Pulmonary artery endothelial cell (primary cell): Measurements from ENCODE around the gene VPREB3. TPM values are rescaled to one million over a fixed set of nuclear protein-coding genes. Genes with fewer than 3 reads are reported as not detected.

Experiments used
- DNase-seq: peaks from one replicate; pipeline ENCODE4 v3.0.0-alpha.2; 2011; ENCODE audit warnings: low read depth, low spot score
- total RNA-seq: library from RNA; depleted of rRNA; stranded (reverse); fragments of >200 nt; gene quantifications from 2 replicates; pipeline ENCODE4 v1.2.3, GENCODE V29; 2014

Gene VPREB3
- total RNA-seq, 1 donor from 2014 or later: not detected

DNA sequence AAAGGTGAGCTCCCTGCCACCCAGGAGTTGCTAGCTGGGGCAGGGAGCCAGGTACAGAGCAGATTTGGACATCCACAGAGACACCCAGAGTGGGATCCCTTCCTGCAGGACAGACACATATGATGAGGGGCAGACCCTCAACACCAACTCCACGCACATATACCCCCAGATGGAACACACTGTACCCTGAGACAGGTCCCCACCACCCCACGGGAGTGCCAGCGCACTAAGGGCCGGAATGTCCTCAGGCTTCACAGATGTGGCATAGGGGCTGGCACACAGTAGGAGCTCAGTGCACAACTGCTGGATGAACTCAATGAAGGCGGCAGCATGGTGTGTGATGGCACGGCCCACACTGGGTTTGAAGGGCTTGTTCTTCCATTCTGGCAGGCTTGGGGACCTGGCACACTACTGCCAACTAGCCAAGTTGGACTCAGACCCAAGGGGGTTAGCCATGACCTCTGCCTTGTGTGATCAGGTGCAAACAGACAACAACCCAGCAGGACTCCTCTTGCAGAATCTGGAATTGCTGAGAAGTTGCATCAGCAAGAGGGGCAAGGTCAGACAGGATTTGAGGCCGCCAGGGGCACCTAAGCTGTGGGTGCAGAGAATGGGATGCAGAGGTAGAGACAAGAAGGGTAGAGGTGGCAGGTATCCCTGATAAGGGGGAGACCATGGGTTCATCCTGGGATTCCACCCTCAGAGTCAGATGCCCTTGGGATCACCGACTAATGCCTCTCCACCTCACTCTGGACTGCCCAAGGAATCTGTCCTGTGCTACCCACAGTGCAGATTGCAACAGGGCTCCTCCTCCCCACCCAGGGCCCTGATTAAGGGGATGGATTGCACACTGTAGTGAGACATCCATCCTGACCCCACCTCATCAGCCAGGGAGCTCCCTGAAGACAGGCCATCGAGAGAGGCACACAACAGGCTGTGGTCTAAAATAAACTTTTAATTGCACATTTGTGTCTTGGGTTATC, 11.0 kb upstream of the VPREB3 start:
- DNase-seq: no peak

GRCh38 chr22:23763954-23764353, 9.7 kb upstream of the VPREB3 start:
- DNase-seq: no peak

DNA sequence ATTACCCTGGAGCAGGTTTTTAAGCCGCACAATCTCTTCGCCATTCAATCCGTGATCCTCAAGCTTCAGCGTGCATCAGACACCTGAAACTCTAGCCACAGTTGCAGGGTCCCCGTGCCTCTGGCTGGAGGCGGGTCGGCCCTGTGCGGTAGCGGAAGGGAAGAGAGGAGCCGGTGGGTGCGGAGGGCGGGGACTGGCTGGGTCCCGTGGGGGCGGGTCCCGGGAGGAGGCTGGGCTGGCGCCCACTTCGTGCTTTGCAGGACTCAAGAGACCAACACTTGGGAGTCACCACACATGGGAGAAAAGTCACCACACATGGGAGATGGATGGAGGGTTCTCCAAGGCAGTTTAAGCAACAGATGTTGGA, 9.3 kb upstream of the VPREB3 start:
- no peak for DNase-seq

GRCh38 chr22:23762842-23763578, 8.8 kb upstream of the VPREB3 start, which contains the start of gene C22orf15:
TSS of gene C22orf15 (plus strand) at chr22:23762990. CDS start at chr22:23763307, 317 bp downstream.
- no peak for DNase-seq

DNA sequence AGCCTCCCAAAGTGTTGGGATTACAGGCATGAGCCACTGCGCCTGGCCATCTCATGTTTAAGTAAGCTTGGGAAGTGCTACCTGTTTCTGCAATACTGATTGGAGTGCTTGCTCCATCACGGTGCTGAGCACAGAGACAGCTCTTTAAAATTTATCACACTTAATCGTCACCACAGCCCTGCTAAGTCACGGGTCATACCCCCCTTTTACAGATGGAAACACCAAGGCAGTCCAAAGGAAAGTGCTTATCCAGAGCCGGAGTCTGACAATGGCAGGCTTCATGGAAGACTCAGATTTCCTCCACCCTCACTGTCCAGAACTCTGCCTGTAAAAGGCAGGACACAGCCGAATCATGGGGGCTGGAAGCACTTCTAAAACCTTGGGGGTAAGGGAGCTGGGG, 5.8 kb upstream of the VPREB3 start:
- DNase-seq: no peak

DNA sequence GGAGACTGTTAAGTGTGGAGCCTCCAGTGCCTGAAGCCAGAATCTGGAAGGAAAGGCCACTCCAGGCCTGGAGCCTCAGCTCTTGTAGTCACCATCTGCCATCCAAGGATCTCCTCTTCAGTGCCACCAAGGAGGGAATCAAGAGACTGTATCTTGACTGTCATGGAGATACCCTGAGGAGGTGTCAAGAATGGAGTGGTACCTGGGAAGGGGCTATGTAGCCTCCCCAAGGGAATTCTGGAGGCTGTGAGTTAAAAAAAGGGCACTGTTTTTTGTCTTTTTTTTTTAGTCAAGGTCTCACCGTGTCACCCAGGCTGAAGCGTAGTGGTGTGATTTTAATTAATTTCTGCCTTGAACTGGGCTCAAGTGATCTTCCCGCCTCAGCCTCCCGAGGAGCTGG, 5.3 kb upstream of the VPREB3 start:
- no peak for DNase-seq

DNA sequence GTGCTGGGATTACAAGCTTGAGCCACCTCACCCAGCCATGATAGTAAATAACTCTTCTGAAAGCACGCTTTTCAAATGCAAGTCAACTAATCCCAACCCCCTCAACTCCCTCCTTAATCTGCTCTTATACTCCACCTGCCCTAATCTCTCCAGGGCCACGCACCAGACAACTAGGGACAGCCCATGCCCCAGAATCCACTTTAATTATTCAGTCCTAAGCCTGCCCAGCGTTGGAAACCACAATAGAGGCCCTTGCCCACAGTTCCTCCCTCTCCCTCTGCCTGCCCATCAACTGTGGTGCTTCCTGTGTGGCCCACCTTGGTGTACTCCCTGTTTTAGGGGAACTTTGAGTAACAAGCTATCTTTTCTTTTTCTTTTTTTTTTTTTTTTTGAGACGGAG, 2.7 kb upstream of the VPREB3 start:
- DNase-seq: no peak

GRCh38 chr22:23755711-23756110, 1.5 kb upstream of the VPREB3 start:
- no peak for DNase-seq

- DNase-seq: peak; percentile 29
These were observed 883 bp upstream of the VPREB3 start for GRCh38 chr22:23754980-23755636.

GRCh38 chr22:23753385-23753784, 840 bp downstream of the VPREB3 start:
- no peak for DNase-seq

DNA sequence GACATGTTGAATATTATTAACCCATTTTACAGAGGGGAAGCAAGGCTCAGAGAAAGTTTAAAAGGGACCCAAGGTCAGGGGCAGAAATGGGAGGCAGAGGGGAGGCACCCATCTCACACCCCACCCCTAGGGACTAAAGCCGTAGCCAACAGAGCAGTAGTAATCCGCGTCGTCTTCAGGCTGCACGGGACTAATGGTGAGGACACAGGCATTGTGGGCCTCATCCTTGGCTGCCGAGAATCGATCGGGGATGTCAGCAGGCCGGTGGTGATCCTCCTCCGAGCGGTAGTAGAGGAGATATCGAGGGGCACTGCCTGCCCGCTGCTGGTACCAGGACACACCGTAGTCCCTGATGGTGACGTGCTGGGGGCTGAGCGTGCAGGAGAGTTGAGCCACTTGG, 1.5 kb downstream of the VPREB3 start:
- no peak for DNase-seq

DNA sequence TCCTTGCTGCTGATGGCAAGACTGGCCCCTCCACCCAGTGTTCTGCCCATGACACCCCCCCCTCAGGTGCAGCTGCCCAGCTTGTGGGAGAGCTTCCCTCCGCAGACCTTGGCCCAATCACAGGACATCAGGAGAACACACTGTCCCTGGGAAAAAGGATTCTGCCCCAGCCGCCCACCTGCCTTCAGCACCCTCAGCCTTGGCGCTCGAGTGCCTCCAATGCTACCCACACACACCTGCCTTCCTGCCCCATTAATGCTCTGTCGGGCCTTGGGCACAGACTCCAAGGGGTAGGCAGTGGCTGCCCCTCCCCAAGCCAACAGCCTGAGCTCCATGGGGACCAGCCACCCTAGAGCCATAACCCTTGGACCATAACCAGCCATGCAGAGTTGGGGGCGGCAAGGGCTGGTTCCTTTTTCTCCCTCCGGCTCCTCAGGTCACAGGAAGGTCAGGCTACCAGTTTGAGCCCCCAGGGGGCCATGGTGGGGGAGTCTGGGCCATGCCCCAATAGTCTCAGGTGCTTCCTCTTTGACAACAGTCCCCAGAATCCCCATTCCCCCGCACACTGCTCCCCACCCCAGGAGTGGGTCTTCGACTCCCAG, 2.0 kb downstream of the VPREB3 start:
- no peak for DNase-seq

GRCh38 chr22:23751441-23751996, 2.7 kb downstream of the VPREB3 start:
- no peak for DNase-seq

- no peak for DNase-seq
These were observed 3.3 kb downstream of the VPREB3 start, which contains the start of gene ZNF70 for GRCh38 chr22:23750714-23751440. TSS of gene ZNF70 (minus strand) at chr22:23751112. CDS start at chr22:23745140, 5,972 bp downstream.

DNA sequence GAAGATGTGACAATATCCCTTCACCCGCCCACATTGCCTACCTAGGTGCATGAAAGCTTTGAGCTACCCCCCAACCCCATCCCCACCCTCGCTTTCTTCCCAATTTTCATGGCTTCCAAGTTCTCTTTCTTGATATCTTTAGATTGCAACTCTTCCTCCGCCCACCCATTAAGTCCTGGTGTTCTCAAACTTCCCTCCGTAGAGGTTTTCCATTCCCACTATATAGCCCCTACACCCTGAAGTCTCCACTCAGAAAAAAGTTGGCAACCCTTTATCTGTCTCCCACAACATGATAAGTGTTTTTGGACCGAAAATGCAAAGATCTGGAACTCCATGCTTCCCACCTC, 3.9 kb downstream of the VPREB3 start:
- DNase-seq: no peak

GRCh38 chr22:23749841-23750301, 4.4 kb downstream of the VPREB3 start:
- DNase-seq: no peak

DNA sequence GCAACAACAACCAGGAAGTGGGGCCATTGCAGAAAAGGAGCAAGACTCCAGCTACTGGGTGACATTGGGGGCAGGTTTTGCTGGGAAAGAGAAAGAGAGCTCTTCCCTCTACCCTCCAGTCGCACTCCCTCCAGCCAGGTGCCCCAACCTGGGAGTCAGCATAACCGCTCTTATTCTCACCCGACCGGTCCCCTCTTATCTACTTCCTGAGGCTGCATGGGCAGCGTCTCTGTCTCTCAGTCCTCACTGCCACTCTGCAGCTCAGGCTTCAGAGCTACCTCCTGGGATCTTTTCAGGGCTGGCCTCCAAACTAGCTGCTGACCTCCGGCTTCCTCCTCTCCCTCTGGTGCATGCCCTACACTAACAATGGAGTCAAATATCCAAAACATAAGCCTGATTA, 8.4 kb downstream of the VPREB3 start:
- DNase-seq: no peak

- no peak for DNase-seq
These were observed 9.7 kb downstream of the VPREB3 start for GRCh38 chr22:23744485-23744884.

- no peak for DNase-seq
These were observed 10.2 kb downstream of the VPREB3 start for GRCh38 chr22:23744001-23744400.

DNA sequence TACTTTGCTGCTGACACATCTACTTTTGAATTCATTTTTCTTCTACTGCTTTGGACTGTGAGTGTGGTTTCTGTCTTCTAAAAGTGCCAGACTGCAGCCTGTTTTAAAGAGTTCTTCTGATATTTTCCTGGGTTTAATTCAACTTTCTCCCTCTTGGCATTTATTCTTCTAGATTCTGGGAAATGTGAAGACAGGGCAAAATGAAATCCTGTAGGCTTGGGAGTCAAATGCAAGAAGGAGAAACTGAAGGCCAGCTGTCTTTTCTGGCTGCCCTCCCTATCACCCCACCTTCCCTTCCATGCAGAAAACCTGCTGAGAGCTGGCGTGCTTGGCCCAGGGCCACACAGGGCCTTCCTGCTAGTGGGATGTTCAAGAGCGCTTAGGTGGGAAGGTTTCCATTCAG, 10.9 kb downstream of the VPREB3 start:
- no peak for DNase-seq
